Left hindlimb (tissue), 1 donor: ENCODE data around the gene MSL1.
"Not testable (repeated sequence)": the region's sequence is repeated elsewhere in the genome, so short reads cannot be mapped to it uniquely, and the experiment has no call there.

Experiments used
- DNase-seq: peaks from one replicate; pipeline ENCODE4 v3.0.0-alpha.2; 2018

Gene MSL1

DNA sequence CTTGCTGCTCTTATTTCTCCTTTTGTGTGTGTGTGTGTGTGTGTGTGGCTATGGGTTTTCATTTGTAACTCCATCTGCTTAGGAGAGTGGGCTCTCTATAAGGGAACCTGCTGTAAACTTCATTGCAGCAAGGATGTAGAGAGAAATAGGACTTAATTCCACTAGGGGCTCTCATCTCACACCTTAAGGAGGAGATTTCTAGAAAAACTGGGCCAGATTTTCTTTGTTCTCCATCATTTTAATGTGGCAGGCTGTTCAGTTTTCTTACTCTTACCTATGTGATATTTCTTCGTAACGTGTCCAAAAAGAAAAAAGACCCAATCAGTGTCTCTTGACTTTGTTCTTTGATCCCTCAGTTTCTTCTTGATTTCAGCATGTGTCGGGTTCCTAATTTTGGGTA is 14.0 kb downstream of the MSL1 start:
- DNase-seq = no peak

DNA sequence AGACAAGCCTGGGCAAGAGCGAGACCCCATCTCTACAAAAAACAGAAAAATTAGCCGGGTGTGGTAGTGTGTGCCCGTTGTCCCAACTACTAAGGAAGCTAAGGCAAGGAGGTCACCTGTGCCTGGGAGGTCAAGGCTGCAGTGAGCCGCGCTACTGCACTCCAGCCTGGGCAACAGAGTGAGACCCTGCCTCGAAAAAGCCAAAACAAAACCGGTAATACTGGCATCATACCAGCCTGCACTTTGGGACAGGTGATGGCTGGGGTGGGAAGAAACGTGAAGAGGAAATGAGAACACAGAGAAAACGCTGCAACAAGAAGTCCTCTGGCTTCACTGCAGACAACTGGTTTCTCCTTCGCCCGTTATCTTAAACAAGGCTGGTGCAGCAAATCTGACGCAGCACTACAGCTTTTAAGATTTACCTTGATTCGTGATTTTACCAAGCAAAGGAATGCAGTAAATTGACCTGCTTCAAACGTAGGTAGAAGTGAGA is 17.8 kb downstream of the MSL1 start:
- DNase-seq = no peak

DNA sequence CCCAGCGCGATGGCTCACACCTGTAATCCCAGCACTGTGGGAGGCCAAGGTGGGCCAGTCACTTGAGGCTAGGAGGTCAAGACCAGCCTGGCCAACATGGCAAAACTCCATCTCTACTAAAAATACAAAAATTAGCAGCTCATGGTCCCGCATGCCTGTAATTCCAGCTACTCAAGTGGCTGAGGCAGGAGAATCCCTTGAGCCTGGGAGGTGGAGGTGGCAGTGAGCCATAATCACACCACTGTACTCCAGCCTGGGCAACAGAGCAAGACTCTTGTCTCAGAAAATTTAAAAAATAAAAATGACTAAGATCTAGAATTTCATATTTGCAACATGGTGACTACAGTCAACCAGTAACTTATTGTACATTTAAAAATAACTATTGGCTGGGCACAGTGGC is 21.4 kb downstream of the MSL1 start:
- not testable (repeated sequence) for DNase-seq

DNA sequence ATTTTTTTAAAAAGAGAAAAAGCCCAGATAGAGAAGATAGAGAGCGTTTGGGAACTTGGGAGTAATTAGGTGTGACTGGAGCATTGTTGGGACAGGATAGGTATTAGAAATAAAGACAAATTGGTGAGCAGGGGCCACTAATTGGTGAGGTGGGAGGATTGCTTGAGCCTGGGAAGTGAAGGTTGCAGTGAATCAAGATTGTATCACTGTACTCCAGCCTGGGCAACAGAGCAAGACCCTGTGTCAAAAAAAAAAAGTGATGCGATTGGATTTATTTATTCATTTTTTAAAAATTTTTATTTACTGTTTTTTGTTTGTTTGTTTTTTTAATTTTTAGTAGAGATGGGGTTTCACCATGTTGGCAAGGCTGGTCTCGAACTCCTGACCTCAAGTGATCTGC is 23.7 kb downstream of the MSL1 start:
- DNase-seq = no peak

DNA sequence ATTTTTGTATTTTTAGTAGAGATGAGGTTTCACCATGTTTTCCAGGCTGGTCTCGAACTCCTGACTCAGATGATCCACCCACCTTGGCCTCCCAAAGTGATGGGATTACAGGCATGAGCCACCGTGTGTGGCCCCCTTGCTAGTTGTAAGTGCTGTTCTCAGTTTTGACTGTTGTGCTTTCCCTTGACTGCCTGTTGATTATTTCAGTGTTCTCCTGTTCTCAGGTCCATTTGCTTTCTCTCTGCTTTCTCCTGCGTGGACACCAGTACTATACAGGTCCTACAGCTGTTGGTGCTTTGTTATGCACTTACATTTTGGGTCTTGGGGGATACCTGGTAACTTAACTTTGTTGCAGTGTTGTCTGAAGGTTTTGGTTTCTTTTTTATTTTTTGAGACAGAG is 26.8 kb downstream of the MSL1 start:
- DNase-seq = no peak

DNA sequence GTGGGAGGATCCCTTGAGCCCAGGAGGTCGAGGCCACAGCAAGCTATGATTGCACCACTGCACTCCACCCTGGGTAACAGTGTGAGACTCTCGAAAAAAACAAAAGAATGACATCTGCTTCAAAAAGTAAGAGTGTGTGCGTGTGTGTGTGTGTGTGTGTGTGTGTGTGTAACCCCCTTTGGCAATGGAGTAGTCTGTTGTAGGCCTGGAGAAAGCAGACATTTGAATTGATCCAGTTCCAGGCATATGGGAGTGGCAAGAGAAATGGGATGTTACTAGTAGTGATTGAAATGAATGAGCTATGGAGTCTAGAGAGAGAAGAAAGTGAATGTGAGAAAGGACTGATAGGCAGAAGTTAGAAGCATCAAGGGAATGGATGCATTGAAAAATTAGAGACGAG is 28.5 kb downstream of the MSL1 start:
- DNase-seq = no peak

DNA sequence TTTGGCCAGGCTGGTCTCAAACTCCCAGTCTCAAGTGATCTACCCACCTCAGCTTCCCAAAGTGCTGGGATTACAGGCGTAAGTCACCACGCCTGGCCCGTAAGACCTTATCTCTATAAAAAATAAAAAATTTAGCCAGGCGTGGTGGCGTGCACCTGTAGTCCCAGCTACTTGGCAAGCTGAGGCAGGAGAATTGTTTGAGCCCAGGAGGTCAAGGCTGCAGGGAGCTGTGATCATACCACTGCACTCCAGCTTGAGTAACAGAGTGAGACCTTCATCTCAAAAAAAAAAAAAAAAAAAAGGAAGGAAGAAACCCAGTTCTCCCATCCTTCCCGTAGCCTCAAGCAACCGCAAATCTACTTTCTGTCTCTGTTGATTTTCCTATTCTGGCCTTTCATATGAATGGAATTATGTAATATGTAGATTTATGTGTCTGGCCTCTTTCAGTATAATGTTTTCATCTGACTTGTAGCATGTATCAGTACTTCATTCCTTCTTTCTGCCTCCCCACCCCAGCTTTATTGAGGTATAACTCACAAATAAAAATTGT is 29.7 kb downstream of the MSL1 start:
- DNase-seq = no peak

DNA sequence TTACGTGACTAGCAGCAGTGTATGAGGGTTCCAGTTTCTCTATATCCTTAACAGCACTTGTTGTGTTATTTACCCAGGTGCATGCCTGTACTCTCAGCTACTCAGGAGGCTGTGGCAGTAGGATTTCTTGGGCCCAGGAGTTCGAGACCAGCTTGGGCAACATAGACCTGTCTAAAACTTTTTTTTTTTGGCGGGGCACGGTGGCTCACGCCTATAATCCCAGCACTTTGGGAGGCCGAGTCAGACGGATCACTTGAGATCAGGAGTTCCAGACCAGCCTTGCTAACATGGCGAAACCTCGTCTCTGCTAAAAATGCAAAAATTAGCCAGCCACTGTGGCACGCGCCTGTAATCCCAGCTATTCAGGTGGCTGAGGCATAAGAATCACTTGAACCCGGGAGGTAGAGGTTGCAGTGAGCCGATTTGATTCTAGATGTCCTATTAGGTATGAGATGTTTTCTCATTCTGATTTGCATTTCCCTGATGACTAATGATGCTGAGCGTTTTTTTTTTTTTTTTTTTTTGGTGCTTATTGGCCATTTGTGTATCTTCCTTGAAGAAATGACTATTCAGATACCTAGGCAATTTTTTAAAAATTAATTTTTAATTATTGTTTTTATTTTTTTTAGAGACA is 31.9 kb downstream of the MSL1 start:
- DNase-seq = no peak

DNA sequence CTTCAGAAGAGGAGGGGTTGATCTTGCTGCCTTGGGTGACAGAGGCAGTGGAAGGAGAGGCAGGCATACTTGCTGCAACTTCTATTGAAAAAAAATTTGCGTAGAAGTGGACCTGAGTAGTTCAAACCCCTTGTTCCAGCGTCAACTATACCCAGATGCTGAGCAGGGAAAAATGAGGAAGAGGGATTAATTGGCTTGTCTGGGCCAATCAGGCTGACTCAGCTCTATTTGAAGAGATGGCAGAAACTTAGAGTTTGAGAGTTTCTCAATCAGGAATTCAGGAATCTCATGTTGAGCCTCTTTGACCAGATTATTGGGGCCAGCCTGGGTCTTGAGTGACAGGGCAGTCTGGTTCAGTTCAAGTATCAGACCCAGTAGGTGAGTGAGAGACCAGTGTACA is 36.2 kb downstream of the MSL1 start:
- DNase-seq = no peak

DNA sequence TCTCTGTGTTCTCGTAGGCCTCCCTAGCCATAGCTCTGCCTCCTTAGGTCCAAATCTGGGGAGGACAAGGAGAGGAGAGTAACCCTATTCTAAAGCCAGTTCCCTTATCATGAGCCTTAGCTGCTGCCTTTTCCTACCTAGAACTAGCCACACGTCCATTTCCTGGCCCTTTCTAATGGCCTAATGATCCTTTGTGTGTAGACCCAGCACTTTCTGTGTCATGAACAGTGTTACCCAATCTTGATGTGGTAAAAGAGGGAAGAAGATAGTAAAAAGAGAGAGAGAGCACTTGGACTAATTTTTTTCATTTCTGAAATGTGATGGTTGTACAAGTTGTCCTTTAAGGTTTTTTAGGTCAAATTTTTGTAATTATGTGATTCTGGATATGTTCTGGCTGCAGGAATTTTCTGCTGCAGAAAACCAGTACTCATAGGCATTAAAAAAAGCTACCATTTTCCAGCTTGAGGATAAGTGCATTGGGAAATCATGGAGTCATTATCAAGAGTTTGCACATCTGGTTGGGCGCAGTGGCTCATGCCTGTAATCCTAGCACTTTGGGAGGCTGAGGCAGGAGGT is 36.8 kb downstream of the MSL1 start:
- DNase-seq = no peak

DNA sequence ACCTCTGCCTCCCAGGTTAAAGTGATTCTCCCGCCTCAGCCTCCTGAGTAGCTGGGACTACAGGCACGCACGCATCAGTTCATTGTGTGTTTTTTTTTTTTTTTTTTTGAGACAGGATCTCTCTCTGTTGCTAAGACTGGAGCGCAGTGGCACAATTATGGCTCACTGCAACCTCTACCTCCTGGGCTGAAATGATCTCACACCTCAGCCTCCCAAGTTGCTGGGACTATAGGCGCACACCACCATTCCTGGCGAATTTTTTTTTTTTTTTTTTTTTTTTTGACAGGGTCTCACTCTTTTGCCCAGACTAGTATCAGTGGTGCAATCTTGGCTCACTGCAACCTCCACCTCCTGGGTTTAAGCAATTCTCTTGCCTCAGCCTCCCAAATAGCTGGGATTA is 37.7 kb downstream of the MSL1 start:
- DNase-seq = no peak

DNA sequence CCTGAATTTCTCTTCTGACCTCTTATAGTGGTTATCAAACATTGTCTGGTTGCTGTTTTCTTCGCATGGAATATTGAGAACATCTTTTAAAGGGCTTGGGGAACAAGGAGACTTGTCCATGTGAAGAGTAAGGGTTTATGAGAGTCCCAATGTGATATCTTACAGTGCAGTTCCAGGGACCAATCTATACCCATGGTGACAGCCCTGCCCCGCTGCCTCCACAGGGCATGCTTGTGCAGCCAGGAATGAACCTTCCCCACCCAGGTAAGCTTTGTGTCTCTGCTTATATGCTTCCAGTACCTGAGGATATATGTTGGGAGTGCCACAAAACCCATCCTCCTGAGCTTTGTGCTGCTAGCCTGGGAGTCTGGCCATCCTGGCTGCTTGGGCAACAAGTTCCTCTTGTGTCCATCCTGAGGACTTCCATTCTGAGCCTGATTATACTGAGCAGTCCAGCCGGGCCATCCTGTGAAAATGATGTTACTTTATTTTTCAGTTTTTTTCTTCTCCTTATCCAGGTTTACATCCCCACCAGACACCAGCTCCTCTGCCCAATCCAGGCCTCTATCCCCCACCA is 46.0 kb downstream of the MSL1 start:
- no peak for DNase-seq

DNA sequence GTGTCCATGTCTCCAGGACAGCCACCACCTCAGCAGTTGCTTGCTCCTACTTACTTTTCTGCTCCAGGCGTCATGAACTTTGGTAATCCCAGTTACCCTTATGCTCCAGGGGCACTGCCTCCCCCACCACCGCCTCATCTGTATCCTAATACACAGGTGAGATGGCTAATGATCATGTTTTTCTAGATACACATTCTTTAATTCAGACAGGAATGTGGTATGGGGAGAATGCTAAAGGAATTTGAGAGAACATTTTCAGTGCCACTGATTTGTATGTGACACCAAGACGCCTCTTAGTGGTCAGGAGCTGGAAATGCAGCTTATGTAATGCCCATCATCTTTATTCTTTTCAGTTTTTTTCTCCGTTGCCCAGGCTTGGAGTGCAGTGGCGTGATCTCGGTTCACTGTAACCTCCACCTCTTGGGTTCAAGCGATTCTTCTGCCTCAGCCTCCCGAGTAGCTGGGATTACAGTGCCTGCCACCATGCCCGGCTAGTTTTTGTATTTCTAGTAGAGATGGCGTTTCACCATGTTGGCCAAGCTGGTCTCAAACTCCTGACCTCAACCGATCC is 46.6 kb downstream of the MSL1 start:
- DNase-seq = no peak

DNA sequence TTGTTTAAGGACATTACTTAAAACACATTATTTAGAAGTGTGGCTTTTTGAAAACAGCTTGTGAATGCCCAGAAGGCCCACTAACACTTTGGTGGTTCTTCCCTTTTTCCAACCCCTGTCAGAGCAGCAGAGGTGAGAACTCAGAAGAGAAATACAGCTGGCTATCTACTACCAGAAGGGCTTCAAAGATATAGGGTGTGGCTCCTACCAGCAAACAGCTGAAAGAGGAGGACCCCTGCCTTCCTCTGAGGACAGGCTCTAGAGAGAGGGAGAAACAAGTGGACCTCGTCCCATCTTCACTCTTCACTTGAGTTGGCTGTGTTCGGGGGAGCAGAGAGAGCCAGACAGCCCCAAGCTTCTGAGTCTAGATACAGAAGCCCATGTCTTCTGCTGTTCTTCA is 48.6 kb downstream of the MSL1 start:
- DNase-seq = no peak

DNA sequence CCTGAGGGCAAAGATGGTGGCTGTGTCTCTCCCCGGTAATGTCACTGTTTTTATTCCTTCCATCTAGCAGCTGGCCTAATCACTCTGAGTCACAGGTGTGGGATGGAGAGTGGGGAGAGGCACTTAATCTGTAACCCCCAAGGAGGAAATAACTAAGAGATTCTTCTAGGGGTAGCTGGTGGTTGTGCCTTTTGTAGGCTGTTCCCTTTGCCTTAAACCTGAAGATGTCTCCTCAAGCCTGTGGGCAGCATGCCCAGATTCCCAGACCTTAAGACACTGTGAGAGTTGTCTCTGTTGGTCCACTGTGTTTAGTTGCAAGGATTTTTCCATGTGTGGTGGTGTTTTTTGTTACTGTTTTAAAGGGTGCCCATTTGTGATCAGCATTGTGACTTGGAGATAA is 50.0 kb downstream of the MSL1 start:
- no peak for DNase-seq

DNA sequence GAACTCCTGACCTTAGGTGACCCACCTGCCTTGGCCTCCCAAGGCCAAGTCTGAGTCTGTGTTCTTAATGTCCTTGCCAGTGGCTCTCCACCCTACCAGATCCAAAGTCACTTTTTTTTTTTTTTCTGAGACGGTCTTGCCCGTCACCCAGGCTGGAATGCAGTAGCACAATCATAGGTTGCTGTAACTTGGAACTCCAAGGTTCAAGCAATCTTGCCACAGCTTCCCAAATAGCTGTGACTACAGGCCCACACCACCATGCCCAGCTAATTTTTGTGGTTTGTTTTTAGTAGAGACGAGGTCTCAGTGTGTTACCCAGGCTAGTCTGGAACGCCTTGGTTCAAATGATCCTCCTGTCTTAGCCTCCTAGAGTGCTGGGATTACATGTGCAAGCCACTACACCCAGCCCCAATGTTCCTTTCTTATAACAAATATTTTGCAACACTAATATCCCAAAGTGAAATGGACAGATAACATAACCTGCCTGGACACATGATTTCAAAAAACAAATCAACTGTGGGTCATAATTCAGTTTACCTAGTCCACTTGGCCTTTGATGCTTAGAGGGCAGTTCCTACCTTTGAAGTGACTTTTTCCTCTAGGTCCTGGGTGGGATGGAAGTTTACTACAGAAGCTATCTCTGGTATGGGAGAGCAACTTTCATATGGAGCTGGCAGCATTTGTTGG is 51.5 kb downstream of the MSL1 start:
- DNase-seq = no peak

DNA sequence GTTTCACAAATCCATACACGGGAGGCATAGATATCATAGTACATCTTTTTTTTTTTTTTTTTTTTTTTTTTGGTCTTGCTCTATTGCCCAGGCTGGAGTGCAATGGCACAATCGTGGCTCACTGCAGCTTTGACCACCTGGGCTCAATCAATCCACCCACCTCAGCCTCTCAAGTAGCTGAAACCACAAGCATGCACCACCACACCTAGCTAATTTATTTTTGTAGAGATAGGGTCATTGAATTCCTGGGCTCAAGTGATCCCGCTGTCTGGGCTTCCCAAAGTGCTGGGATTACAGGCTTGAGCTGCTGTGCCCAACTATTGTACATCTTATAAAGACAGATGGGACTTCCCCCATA is 52.0 kb downstream of the MSL1 start:
- DNase-seq = no peak

DNA sequence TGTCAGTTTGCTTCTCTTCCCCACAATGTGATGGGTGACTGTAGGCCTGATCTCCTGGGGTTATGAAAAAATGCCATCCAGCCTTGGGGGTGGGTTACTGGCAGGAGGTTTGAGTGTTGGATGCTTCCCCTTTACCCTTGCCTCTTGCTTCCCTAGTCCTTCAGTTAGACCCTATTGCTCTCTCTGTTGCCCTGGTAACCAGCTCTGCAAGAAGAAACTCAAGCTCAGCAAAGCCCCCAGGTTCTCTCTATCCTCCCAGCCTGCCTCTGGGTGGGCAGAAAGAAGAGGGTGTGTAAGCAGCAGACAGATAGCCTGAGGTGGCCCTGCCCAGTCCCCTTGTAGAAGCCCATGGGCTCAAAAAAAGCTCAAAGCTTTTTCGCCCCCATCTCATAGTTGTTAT is 52.7 kb downstream of the MSL1 start:
- DNase-seq = no peak

DNA sequence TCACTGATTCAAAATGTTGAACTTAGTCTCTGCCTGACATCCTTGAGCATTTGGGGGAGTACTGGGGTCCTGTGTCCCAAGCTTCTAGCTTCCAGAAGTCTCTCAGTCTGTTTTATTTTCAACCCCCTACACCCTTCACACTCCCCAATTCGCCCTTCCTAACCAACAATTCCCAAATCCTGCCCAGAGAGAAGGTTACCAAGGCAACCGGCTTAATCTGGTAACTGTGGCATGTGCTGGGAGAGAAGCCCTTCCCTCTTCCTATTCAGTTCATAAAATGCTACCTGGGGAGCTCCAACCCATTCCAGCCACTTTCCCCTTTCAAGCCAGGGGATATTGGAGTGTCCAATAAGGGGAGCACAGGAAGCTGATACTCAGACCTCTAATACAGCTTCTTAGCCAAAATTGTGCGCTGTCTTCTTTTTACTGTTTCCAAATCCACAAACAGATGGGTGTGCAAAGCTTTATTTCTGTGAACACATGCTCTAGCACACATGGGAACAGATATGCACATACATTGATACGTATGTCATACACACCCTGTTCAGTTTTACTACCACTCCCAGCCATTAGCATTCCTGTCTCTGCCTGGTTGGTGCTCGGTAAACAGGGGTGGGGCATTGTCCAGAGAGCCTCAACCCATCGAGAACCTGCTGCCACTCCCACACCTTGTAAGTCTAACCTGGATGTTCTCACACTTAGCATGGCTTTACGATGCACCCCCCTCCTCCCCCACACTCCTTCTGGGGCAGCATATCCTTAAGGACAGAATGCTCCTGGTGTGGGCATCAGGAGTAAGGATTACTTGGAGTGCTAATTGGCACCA is 54.4 kb downstream of the MSL1 start:
- no peak for DNase-seq

DNA sequence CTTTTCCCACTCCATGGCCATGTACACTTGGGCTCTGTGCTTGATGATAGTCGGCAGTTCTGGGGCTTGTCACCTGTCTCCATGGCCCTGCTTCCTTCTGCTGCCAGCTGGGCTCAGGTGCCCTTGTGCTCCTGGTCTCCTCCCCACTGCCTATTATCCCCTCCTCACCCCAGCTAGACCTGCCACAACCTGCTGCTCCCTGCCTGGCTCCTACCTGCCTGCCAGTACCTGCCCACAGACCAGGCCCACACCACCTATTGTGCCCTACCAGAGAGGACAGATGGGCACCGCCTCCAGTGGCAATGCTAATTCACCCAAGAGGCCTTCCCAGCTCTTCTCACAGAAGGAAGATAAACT is 55.0 kb downstream of the MSL1 start:
- DNase-seq = no peak

DNA sequence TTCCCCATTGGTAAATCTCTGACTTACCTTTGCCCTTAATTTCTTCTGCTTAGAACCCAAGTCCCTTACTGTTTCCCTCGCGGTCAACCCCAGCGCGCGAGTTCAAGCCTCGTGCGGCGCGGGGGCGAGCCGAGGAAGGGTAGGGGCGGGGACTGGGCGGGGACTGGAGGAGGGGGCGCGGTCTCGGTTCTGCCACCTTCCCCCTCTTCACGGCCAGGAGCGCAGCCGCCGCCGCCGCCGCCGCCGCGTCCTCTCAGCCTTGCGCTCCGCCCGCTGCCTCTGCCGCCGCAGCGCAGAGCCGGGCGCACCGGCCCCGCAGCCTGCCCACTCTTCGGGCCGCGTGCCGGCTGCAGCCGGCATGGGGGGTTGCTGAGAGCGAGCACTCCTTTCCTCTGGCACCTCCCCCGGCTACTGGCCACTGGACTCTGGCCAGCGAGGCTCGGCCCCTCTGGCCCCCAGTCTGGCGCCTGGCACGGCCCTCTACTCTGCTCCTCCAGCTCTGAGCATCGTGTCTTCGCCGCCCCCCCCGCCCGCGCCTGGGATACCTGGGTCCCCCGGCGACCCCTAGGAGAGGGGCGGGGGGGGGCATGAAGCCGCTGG is 55.6 kb downstream of the MSL1 start, which contains the start of gene RAPGEFL1:
Gene RAPGEFL1 (plus strand): TSS at position 196 of the 600 bp plus-strand sequence. CDS start 392 bp downstream, at position 588.
- peak; percentile 83 for DNase-seq

DNA sequence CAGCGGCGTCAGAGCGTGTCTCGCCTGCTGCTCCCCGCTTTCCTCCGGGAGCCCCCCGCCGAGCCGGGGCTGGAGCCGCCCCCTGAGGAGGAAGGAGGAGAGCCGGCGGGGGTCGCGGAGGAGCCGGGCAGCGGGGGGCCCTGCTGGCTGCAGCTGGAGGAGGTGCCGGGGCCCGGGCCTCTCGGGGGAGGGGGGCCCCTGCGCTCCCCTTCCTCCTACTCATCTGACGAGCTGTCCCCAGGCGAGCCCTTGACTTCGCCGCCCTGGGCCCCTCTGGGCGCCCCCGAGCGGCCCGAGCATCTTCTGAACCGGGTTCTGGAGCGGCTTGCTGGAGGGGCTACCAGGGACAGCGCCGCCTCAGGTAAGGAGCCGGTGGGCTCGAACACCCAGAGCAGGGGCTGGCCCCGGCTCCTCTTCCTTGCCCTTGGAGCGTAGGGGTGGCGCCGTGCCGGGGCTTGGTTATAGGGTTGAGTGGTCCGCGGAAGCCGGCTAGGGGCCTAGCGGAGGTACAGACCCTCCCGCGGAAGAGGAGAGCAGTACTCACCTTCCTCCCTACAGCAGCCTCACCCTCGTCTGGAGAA is 56.3 kb downstream of the MSL1 start:
- no peak for DNase-seq
